IMR-90 (cell line): ENCODE data around the gene PABPN1. TPM values are rescaled to one million over a fixed set of nuclear protein-coding genes. Genes with fewer than 3 reads are reported as not detected.
A peak's percentile ranks its signal among the peaks of the same experiment; 100 is the strongest.

Experiments
- ATAC-seq: fragments of 200-7000 bp; cut with Tn5 transposase; 2 replicates; pipeline ENCODE4 v1.9.1; 2020; ENCODE audit warnings: low read depth, mild to moderate bottlenecking, moderate library complexity
- BruUV-seq: library from RNA; stranded (reverse); fragments of 400-500 nt; replicated peaks from 2 replicates; lab custom pipeline; 2021; lab: Mats Ljungman, UMichigan
- CTCF ChIA-PET: fragments of 300-600 bp; formaldehyde crosslinking; extraction: SDS; loops from one replicate; lab custom pipeline; 2021; ENCODE audit warnings: antibody characterized with exemption; lab: Yijun Ruan, JAX
- POLR2A ChIA-PET: fragments of 300-600 bp; sonication (Branson Sonifier 250); formaldehyde crosslinking; loops from one replicate; lab custom pipeline; 2022; ENCODE audit warnings: antibody characterized with exemption; ENCODE audit not compliant: unreplicated experiment; lab: Charles Lee
- DNase-seq: peaks from one replicate; pipeline ENCODE4 v3.0.0; 2013
- H2AFZ ChIP-seq: replicated peaks from 2 replicates; pipeline ENCODE3; 2013; ENCODE audit warnings: low read length, mild to moderate bottlenecking; ENCODE audit not compliant: poor library complexity
- H2AK5ac ChIP-seq: 2 replicates; pipeline ENCODE4 v1.6.1; 2013; ENCODE audit warnings: low read depth, low read length, inconsistent platforms
- H2AK9ac ChIP-seq: replicated peaks from 2 replicates; pipeline ENCODE3; 2013; ENCODE audit warnings: mild to moderate bottlenecking, low read depth, low read length, moderate library complexity; ENCODE audit not compliant: poor library complexity
- H2BK120ac ChIP-seq: 2 replicates; pipeline ENCODE4 v1.6.1; 2013; ENCODE audit warnings: low read depth, low read length, inconsistent platforms
- H2BK15ac ChIP-seq: 3 replicates; pipeline ENCODE4 v1.6.1; 2013; ENCODE audit warnings: low read depth, low read length, inconsistent platforms
- H2BK20ac ChIP-seq: 2 replicates; pipeline ENCODE4 v1.6.1; 2013; ENCODE audit warnings: low read depth, mild to moderate bottlenecking, inconsistent platforms, low read length, moderate library complexity
- H2BK5ac ChIP-seq: 2 replicates; pipeline ENCODE4 v1.6.1; 2013; ENCODE audit warnings: mild to moderate bottlenecking, low read depth, low read length, inconsistent platforms; ENCODE audit not compliant: poor library complexity, severe bottlenecking
- H3K14ac ChIP-seq: replicated peaks from 2 replicates; pipeline ENCODE4 v1.6.1; 2013; ENCODE audit warnings: low read depth, low read length, inconsistent platforms
- H3K18ac ChIP-seq: 2 replicates; pipeline ENCODE4 v1.6.1; 2013; ENCODE audit warnings: low read depth, low read length, control low read depth
- H3K23ac ChIP-seq: 2 replicates; pipeline ENCODE4 v1.6.1; 2013; ENCODE audit warnings: low read depth, low read length, inconsistent platforms
- H3K27ac ChIP-seq: 2 replicates; pipeline ENCODE4 v1.5.1; 2013; ENCODE audit warnings: mild to moderate bottlenecking, control low read depth, low read length; ENCODE audit not compliant: insufficient read depth
- H3K27me3 ChIP-seq: 2 replicates; pipeline ENCODE4 v1.6.1; 2013; ENCODE audit warnings: low read length; ENCODE audit not compliant: control insufficient read depth, insufficient read depth
- H3K36me3 ChIP-seq: 2 replicates; pipeline ENCODE4 v1.6.1; 2013; ENCODE audit warnings: low read length, mixed read lengths; ENCODE audit not compliant: control insufficient read depth, insufficient read depth
- H3K4ac ChIP-seq: 2 replicates; pipeline ENCODE4 v1.6.1; 2013; ENCODE audit warnings: low read depth, low read length, inconsistent platforms
- H3K4me1 ChIP-seq: 2 replicates; pipeline ENCODE4 v1.6.1; 2013; ENCODE audit warnings: low read length, mixed read lengths; ENCODE audit not compliant: control insufficient read depth, insufficient read depth
- H3K4me2 ChIP-seq: 2 replicates; pipeline ENCODE4 v1.6.1; 2013; ENCODE audit warnings: low read depth, mild to moderate bottlenecking, control low read depth, low read length, moderate library complexity
- H3K4me3 ChIP-seq: 2 replicates; pipeline ENCODE4 v1.5.1; 2013; ENCODE audit warnings: low read depth, mild to moderate bottlenecking, control low read depth, low read length, moderate library complexity; ENCODE audit not compliant: insufficient read depth
- H3K56ac ChIP-seq: 2 replicates; pipeline ENCODE4 v1.6.1; 2013; ENCODE audit warnings: low read length, inconsistent platforms; ENCODE audit not compliant: insufficient read depth; ENCODE audit errors: extremely low read depth
- H3K79me1 ChIP-seq, 2 experiments: 2 replicates each; pipeline ENCODE4 v1.6.1; 2013; ENCODE audit warnings: low read length in 2 of 2, inconsistent platforms in 1 of 2, low read depth in 1 of 2
- H3K9ac ChIP-seq: 2 replicates; pipeline ENCODE4 v1.6.1; 2013; ENCODE audit warnings: low read depth, low read length, control low read depth
- H3K9me1 ChIP-seq: 2 replicates; pipeline ENCODE4 v1.6.1; 2013; ENCODE audit warnings: low read length, inconsistent platforms; ENCODE audit not compliant: insufficient read depth
- H3K9me3 ChIP-seq: 2 replicates; pipeline ENCODE4 v1.6.1; 2013; ENCODE audit warnings: low read length; ENCODE audit not compliant: control insufficient read depth, insufficient read depth
- H4K20me1 ChIP-seq: 2 replicates; pipeline ENCODE4 v1.6.1; 2013; ENCODE audit warnings: low read length, inconsistent platforms; ENCODE audit not compliant: insufficient read depth
- H4K5ac ChIP-seq: 2 replicates; pipeline ENCODE4 v1.6.1; 2013; ENCODE audit warnings: mild to moderate bottlenecking, low read depth, low read length, control low read depth
- H4K8ac ChIP-seq, 2 experiments: 2 replicates each; pipeline ENCODE4 v1.6.1; 2013; ENCODE audit warnings: low read depth in 2 of 2, low read length in 2 of 2, control low read depth in 1 of 2, inconsistent platforms in 1 of 2
- H4K91ac ChIP-seq: 2 replicates; pipeline ENCODE4 v1.6.1; 2013; ENCODE audit warnings: low read depth, low read length, inconsistent platforms; ENCODE audit not compliant: insufficient read depth
- CTCF ChIP-seq: conservative IDR thresholded peaks from 2 replicates; pipeline ENCODE4 v1.5.1; 2012; ENCODE audit warnings: mild to moderate bottlenecking, low read depth, low read length, improper control_type of control experiment
- FOS ChIP-seq: fragments of 150-350 bp; IDR thresholded peaks from 2 replicates; pipeline ENCODE4 v1.6.1; 2016; ENCODE audit warnings: low read depth, low read length
- MAFK ChIP-seq: IDR thresholded peaks from 2 replicates; pipeline ENCODE4 v1.6.1; 2012; ENCODE audit warnings: low read depth, low read length, improper control_type of control experiment
- WGBS, 2 experiments: methylation state at CpG; one replicate each; pipeline versions ENCODE4 v1.1.5 to v1.1.7; 2013; ENCODE audit warnings: missing lambda C conversion rate in 2 of 2; ENCODE audit not compliant: insufficient read length in 1 of 2; ENCODE audit errors: extremely low coverage in 2 of 2; 5-methylcytosine and 5-hydroxymethylcytosine counted together
- dilution Hi-C: fragments of 300-500 bp; cut with HindIII; formaldehyde crosslinking; loops from one replicate; pipeline ENCODE4 v1.14.3; 2018; ENCODE audit warnings: low sequenced_read_pairs; ENCODE audit not compliant: unreplicated experiment
- in situ Hi-C: fragments of 300-500 bp; cut with MboI; formaldehyde crosslinking; loops from 3 replicates; pipeline ENCODE4 v1.14.3; 2019; ENCODE audit warnings: low sequenced_read_pairs, inconsistent platforms, mixed read lengths
- intact Hi-C: fragments of 100-400 bp; cut with micrococcal nuclease; formaldehyde crosslinking; loops from 2 replicates; pipeline ENCODE4 v1.10.0; 2022
- polyA plus RNA-seq, 3 experiments: library from polyadenylated mRNA; depleted of rRNA; stranded (reverse); fragments of >200 nt; gene quantifications; 2 replicates each; pipeline ENCODE4 v1.2.3, GENCODE V29; 2012; ENCODE audit warnings: low replicate concordance in 1 of 3
- total RNA-seq: library from RNA; depleted of rRNA; stranded (reverse); fragments of >200 nt; gene quantifications from 2 replicates; pipeline ENCODE4 v1.2.3, GENCODE V29; 2012

Gene PABPN1
- total and polyA plus RNA-seq, 2 of the 4 experiments (the other 2 are of a cell fraction): 104 to 211 TPM

GRCh38 chr14:23365036-23365731 is 43.9 kb downstream of the PABPN1 start, which contains the start of gene EFS:
Gene EFS (minus strand): TSS chr14:23365172. CDS start chr14:23365025, 147 bp downstream.
- Histone ChIP-seq H3K4me1 (peaks cover 8% of the 10 kb centered on the region), H4K5ac (peak within 1 kb of the TSS; percentile 80), H3K18ac (peak within 1 kb of the TSS; percentile 67), H2BK120ac (peak within 1 kb of the TSS; percentile 47), H3K4ac (peak within 1 kb of the TSS; percentile 92), H2AK5ac (peak within 1 kb of the TSS; percentile 97), H3K4me3 (peak within 1 kb of the TSS; percentile 55), H3K4me2 (peak within 1 kb of the TSS; percentile 92), H2BK5ac (peak within 1 kb of the TSS; percentile 73), H3K27ac (peak within 1 kb of the TSS; percentile 98), H2AK9ac (peak within 1 kb of the TSS; percentile 100), H4K20me1 (peaks cover 12% of the 10 kb centered on the region; the same call in 1 of the 2 replicates), H3K56ac (peak within 1 kb of the TSS; percentile 50), H2BK20ac (no peak within 1 kb of the TSS), H3K9me1 (peaks cover 8% of the 10 kb centered on the region; the same call in 1 of the 2 replicates), H3K36me3 (peaks cover 2% of the 10 kb centered on the region; the same call in 1 of the 2 replicates), H4K8ac (peak within 1 kb of the TSS; percentile 95 to 99), H3K23ac (peak within 1 kb of the TSS; percentile 93), H4K91ac (peak within 1 kb of the TSS; percentile 96), H2AFZ (peak within 1 kb of the TSS; percentile 88), H3K27me3 (peaks cover 10% of the 10 kb centered on the region; the same call in 1 of the 2 replicates), H3K9me3 (no peaks in the 10 kb centered on the region), H3K14ac (peak within 1 kb of the TSS; percentile 93), H2BK15ac (no peak within 1 kb of the TSS; the same call in 2 of the 3 replicates), H3K9ac (peak within 1 kb of the TSS; percentile 98), H3K79me1 (peaks cover 13 to 37% of the 10 kb centered on the region in 2 experiments; a peak in 3 of 4 replicates)
- dilution Hi-C loops (no loop called here), in situ Hi-C loops (no loop called here), intact Hi-C loops (no loop called here)
- no TSS peak for BruUV-seq
- ChIA-PET CTCF (no interaction called here), POLR2A (no interaction called here)
- no peak for TF ChIP-seq FOS
- TF ChIP-seq MAFK: peak; percentile 26; the same call in 1 of the 2 replicates
- TF ChIP-seq CTCF: no peak
- ATAC-seq (peak; percentile 25), DNase-seq (peak; percentile 18)
- WGBS, 2 experiments: 1% methylated on average over 18 of the region's 74 CpGs; no CpG with 5 or more reads in 1 of the 2 experiments
